Smooth muscle cell (in vitro differentiated cells): ENCODE measurements around the gene BNC2. TPM values are rescaled to one million over a fixed set of nuclear protein-coding genes. Genes with fewer than 3 reads are reported as not detected.
A peak's percentile ranks its signal among the peaks of the same experiment; 100 is the strongest.

ENCODE experiments used
- DNase-seq: peaks from one replicate; lab custom pipeline; 2025; ENCODE audit not compliant: unreplicated experiment; lab: John Stamatoyannopoulos, UW
- H2AFZ ChIP-seq: fragments of 200-600 bp; sonication (generic); 2 replicates; pipeline ENCODE4 v1.6.0; 2016; ENCODE audit warnings: antibody characterized with exemption, low read depth, mild to moderate bottlenecking
- H3F3A ChIP-seq: fragments of 200-600 bp; sonication (generic); 2 replicates; pipeline ENCODE4 v1.6.0; 2017; ENCODE audit warnings: antibody characterized with exemption, low read depth
- H3K27ac ChIP-seq: fragments of 200-600 bp; sonication (generic); 2 replicates; pipeline ENCODE4 v1.5.1; 2016; ENCODE audit warnings: low read depth, mild to moderate bottlenecking
- H3K27me3 ChIP-seq: fragments of 200-600 bp; sonication (generic); 2 replicates; pipeline ENCODE4 v1.6.1; 2016; ENCODE audit warnings: low read depth, mild to moderate bottlenecking
- H3K36me3 ChIP-seq: fragments of 200-600 bp; sonication (generic); 2 replicates; pipeline ENCODE4 v1.5.1; 2016; ENCODE audit warnings: low read depth
- H3K4me1 ChIP-seq: fragments of 200-600 bp; sonication (generic); 2 replicates; pipeline ENCODE4 v1.5.1; 2016; ENCODE audit warnings: low read depth
- H3K4me2 ChIP-seq: fragments of 200-600 bp; sonication (generic); 2 replicates; pipeline ENCODE4 v1.6.0; 2016; ENCODE audit warnings: mild to moderate bottlenecking
- H3K4me3 ChIP-seq: fragments of 200-600 bp; sonication (generic); 2 replicates; pipeline ENCODE4 v1.5.1; 2016; ENCODE audit warnings: mild to moderate bottlenecking
- H3K79me2 ChIP-seq: fragments of 200-600 bp; sonication (generic); 2 replicates; pipeline ENCODE4 v1.6.0; 2016; ENCODE audit warnings: low read depth, mild to moderate bottlenecking
- H3K9ac ChIP-seq: fragments of 200-600 bp; sonication (generic); 2 replicates; pipeline ENCODE4 v1.6.0; 2016; ENCODE audit warnings: low read depth
- H3K9me3 ChIP-seq: fragments of 200-600 bp; sonication (generic); replicated peaks from 2 replicates; pipeline ENCODE4 v1.5.1; 2016; ENCODE audit warnings: low read depth
- H4K20me1 ChIP-seq: fragments of 200-600 bp; sonication (generic); 2 replicates; pipeline ENCODE4 v1.6.0; 2016; ENCODE audit warnings: low read depth
- CTCF ChIP-seq: fragments of 200-600 bp; sonication (generic); IDR thresholded peaks from 2 replicates; pipeline ENCODE4 v1.5.1; 2017; ENCODE audit warnings: borderline replicate concordance, mild to moderate bottlenecking, antibody characterized with exemption; ENCODE audit not compliant: insufficient read depth, poor library complexity, severe bottlenecking
- WGBS: methylation state at CpG from one replicate; pipeline ENCODE4 v1.1.7; 2016; ENCODE audit warnings: low lambda C conversion rate; 5-methylcytosine and 5-hydroxymethylcytosine counted together
- polyA plus RNA-seq: library from polyadenylated mRNA; unstranded; fragments of >200 nt; fragmentation: Nextera tagmentation; extraction: Ambion mirVana; gene quantifications from 2 replicates; pipeline ENCODE4 v1.2.1, GENCODE V29; 2016
- total RNA-seq: library from RNA; depleted of rRNA; stranded (reverse); fragments of >200 nt; gene quantifications from 2 replicates; pipeline ENCODE4 v1.2.3, GENCODE V29; 2014

The BNC2 gene
- total and polyA plus RNA-seq, 2 experiments from 2014 or later = 11.6 to 13.5 TPM

- DNase-seq = no peak
- no peak overlapping the region for H3K9ac ChIP-seq
These were observed 344.1 kb downstream of the BNC2 start for GRCh38 chr9:16526380-16526779.

GRCh38 chr9:16524823-16525222 is 345.6 kb downstream of the BNC2 start:
- Histone ChIP-seq H3K9me3 (no peaks in the 10 kb centered on the region), H3K27me3 (no peaks in the 10 kb centered on the region), H3F3A (peaks cover 5% of the 10 kb centered on the region), H3K79me2 (no peaks in the 10 kb centered on the region), H3K4me3 (no peak overlapping the region), H3K27ac (no peak overlapping the region), H3K4me2 (no peak overlapping the region), H3K9ac (no peak overlapping the region), H2AFZ (no peak overlapping the region), H4K20me1 (no peaks in the 10 kb centered on the region), H3K36me3 (no peaks in the 10 kb centered on the region), H3K4me1 (peaks cover 6% of the 10 kb centered on the region)
- TF ChIP-seq CTCF = no peak
- no peak for DNase-seq
- WGBS = 91% methylated on average over 2 of the region's 2 CpGs

More at GRCh38 chr9:16526380-16526779, 344.1 kb downstream of the BNC2 start:
- no peaks in the 10 kb centered on the region for H3K36me3 ChIP-seq
- H3K79me2 ChIP-seq = no peaks in the 10 kb centered on the region
- peaks cover 5% of the 10 kb centered on the region for H3F3A ChIP-seq
- H3K4me1 ChIP-seq = peaks cover 6% of the 10 kb centered on the region
- 37% methylated on average over 3 of the region's 3 CpGs for WGBS
- H2AFZ ChIP-seq = no peak overlapping the region
- TF ChIP-seq CTCF = no peak
- H3K9me3 ChIP-seq = no peaks in the 10 kb centered on the region
- H3K4me2 ChIP-seq = no peak overlapping the region
- H3K27ac ChIP-seq = peak overlapping the region; percentile 45
- no peaks in the 10 kb centered on the region for H3K27me3 ChIP-seq
- no peak overlapping the region for H3K4me3 ChIP-seq
- no peaks in the 10 kb centered on the region for H4K20me1 ChIP-seq

GRCh38 chr9:16524078-16524477 is 346.4 kb downstream of the BNC2 start:
- 86% methylated on average over 3 of the region's 3 CpGs for WGBS
- H3K27ac ChIP-seq = no peak overlapping the region
- no peak overlapping the region for H3K9ac ChIP-seq
- H3K4me3 ChIP-seq = no peak overlapping the region
- H3K4me1 ChIP-seq = peaks cover 6% of the 10 kb centered on the region
- H3K4me2 ChIP-seq = no peak overlapping the region
- H3K36me3 ChIP-seq = no peaks in the 10 kb centered on the region
- no peak overlapping the region for H2AFZ ChIP-seq
- H3F3A ChIP-seq = peaks cover 5% of the 10 kb centered on the region
- H3K79me2 ChIP-seq = no peaks in the 10 kb centered on the region
- no peaks in the 10 kb centered on the region for H4K20me1 ChIP-seq
- DNase-seq = no peak
- H3K27me3 ChIP-seq = no peaks in the 10 kb centered on the region
- H3K9me3 ChIP-seq = no peaks in the 10 kb centered on the region
- TF ChIP-seq CTCF = no peak

- H3K9ac ChIP-seq = no peak overlapping the region
- no peak overlapping the region for H2AFZ ChIP-seq
- H3K79me2 ChIP-seq = no peaks in the 10 kb centered on the region
- H3K4me3 ChIP-seq = no peak overlapping the region
- peak overlapping the region; percentile 55 for H3K27ac ChIP-seq
- no peaks in the 10 kb centered on the region for H4K20me1 ChIP-seq
- H3K36me3 ChIP-seq = no peaks in the 10 kb centered on the region
- WGBS = 36% methylated on average over 3 of the region's 3 CpGs
- DNase-seq = no peak
- H3K9me3 ChIP-seq = no peaks in the 10 kb centered on the region
- peaks cover 5% of the 10 kb centered on the region for H3F3A ChIP-seq
- TF ChIP-seq CTCF = no peak
- H3K27me3 ChIP-seq = no peaks in the 10 kb centered on the region
- H3K4me2 ChIP-seq = peak overlapping the region; percentile 31
- H3K4me1 ChIP-seq = peaks cover 8% of the 10 kb centered on the region
These were observed 348.5 kb downstream of the BNC2 start for GRCh38 chr9:16521868-16522411.
